HG02852 (cell line): ENCODE measurements around the gene SRC.

ENCODE experiments used
- ATAC-seq: cut with Tn5 transposase; IDR thresholded peaks from one replicate; pipeline ENCODE4 v1.9.1; 2021; ENCODE audit warnings: mild to moderate bottlenecking, moderate library complexity; ENCODE audit not compliant: unreplicated experiment

The SRC gene

DNA sequence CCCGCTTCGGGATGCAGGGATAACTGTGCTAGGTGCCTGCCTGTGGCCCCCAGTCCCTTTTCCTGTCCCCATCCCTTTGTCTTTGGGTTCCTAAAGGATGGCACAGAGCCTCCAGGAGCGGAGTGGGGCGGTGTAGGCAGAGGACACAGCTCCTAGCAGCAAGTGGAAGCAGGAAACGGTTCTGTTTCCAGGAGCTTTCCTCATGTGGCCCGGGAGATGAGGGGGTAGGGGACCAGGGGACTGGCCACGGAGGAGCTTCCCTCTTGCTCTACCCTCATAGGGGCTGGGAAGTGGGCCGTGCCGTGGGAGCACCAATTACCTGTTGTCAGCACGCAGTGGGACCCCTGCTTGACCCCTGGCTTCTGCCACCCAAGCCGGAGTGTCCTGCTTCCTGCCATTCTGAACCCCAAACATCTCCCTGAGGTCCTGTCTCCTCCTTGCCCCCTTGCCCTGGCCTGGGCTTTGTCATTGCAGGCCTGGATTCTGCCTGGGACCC lies 76.9 kb downstream of the SRC start:
- no peak for ATAC-seq

- ATAC-seq = no peak
These were observed 77.6 kb downstream of the SRC start for GRCh38 chr20:37423545-37423944.

DNA sequence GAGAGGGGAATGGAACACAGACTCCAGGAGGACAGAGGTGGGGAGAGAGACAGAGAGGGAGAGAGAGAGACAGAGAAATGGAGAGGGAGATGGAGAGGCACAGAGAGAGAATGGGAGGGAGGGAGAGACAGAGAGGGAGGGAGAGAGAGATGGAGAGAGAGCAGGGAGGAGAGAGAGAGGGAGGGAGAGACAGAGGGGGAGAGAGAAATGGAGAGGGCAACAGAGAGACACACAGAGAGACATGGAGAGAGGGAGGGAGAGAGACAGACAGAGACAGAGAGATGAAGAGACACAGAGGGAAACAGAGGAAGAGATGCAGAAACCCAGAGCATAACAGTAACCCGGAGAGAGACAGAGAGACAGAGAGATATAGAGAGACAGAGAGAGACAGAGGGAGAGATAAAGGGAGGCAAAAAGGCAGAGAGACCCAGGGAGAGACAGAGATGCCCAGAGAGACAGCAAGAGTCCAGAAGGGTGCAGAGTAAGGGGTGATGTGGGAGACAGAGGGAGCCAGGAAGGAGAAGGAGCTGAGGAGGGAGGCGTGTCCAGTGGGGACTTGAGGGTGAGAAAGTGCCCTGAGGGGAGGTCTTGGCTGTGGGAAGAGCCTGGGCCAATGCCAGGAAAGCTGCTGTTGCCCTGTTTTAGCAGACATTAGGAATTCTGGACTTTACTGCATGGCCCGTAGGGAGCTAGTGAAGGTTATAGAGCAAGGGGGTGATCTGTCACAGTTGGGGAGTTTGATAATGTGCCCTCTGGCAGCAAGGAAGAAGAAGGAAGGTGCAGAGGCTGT lies 78.3 kb downstream of the SRC start:
- no peak for ATAC-seq

GRCh38 chr20:37425103-37425625 lies 79.2 kb downstream of the SRC start:
- ATAC-seq = no peak

- no peak for ATAC-seq
These were observed 80.2 kb downstream of the SRC start for GRCh38 chr20:37426106-37426505.

GRCh38 chr20:37426978-37427377 lies 81.0 kb downstream of the SRC start:
- no peak for ATAC-seq

- ATAC-seq = no peak
These were observed 84.1 kb downstream of the SRC start for GRCh38 chr20:37430044-37430443.

GRCh38 chr20:37430778-37431460 lies 85.0 kb downstream of the SRC start:
- no peak for ATAC-seq

DNA sequence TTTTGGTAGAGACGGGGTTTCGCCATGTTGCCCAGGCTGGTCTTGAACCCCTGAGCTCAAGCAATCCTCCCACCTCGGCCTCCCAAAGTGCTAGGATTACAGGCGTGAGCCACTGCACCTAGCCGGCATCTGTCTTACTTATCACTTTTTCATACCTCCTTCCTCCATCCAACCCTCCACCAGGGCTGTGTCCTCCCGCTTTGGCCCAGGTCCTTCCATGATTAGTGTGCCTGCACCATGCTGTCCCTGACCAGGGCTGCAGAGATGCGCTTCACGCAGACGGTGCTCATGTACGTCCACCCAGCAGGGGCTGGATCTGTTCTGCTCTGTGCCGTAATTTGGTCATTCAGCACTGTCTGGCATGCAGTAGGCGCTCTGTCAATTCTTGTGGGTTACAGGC lies 85.8 kb downstream of the SRC start:
- no peak for ATAC-seq

DNA sequence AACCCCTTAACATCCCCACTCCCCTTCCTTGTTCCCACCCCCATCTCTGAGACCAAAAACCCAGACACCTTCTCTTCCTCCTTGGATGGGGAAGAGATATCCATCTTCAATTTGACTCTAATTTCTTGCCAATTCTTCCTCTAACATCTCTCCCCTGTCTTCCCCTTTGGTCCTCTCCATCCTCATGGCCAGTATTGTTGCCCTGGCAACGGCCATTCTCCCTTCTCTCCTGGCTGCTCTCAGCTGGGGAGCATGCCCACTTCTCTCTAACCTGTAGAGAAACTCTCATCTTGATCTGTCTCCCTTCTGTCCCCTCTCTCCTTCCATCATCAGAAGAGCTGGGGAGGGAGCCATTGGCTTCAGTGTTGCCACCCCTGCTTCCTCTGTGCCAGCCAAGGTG lies 86.7 kb downstream of the SRC start:
- no peak for ATAC-seq

DNA sequence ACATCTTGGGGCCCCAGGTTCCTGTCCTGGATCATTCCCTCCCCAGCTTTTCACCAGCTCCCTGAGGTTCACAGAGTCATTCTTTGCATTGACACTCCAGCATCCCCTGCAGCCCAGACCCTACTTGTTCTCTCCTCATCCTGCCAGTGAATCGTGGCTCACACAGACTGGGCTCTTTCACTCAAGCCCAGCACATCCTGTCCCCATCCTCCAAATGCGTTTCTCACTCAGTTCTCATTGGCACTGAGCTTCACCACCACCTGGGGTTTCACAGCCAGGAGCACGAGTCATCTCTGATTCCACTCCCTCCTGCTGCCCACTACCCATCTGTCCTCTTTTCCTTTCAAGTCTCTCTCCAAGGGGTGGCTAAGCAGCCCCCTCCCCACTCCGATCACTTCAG lies 89.7 kb downstream of the SRC start:
- no peak for ATAC-seq

- ATAC-seq = no peak
These were observed 90.7 kb downstream of the SRC start for GRCh38 chr20:37436527-37437186.

- ATAC-seq = no peak
These were observed 91.7 kb downstream of the SRC start for GRCh38 chr20:37437676-37438075.

DNA sequence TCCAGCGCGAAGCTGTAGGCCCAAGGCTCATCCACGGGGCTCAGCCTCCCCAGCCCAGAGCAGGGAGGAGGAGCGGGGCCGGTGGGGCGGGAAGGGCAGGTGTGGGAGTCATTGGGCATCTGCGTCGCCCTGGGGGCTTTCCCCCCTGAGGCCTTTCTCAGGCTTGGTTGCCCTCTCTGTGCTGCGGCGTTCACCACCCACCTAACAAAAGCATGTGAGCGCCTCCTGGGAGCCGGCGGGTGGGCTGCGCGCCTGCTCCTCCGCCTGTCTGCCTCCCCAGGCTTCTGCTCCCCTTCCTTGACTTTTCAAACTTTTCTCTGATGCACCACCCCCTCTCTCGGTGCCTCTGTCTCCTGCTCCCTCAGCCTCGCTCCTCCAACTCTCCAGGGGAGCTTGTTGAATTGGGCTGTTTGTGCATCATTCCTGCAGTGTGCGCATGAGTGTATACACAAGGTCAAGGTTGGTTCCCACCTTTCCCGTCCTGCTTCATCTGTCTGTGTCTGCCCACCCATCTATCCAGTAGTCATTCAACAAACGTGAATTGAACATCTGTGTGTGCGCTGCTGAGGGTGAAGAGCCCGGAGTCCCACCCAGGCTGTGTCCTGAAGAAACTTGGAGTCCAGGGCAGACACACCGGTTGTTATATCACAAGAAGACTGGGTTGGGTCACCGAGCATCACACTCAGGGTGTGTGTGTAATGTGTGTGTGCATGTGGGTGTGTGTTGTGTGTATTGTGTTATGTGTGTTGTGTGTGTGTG lies 92.7 kb downstream of the SRC start:
- no peak for ATAC-seq

DNA sequence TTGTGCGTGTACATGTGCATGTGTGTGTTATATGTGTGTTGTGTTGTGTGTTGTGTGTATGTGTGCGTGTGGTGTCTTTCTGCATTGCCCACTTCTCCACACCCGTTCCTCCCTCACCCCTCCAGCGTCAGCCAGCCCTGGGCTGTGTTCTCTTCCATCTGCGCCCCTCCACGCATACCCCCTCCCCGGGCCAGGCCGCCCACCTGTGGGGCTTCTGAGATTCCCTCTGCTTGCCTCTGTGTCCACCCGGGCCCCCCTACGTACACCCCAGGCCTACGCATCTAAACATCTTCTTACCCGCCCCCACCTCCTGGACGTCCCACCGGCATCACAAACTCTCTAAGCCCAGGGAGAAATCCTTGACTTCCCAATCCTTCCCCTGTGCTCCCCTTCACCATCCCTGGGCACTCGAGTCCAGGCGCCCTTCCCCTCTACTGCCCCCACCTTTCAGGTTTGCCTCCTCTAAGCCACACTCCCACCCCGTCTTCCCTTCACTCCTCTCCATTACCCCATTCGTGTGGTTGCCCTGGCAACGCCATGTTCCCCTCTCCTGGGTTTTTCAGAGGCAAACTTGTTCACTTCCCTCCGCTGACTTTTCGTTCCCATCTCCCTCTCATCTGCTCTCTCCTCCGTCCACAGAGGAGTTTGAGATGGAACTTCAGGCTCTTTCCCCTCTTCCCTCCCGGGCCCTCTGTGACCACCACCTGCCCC lies 93.4 kb downstream of the SRC start:
- ATAC-seq = no peak

- no peak for ATAC-seq
These were observed 95.1 kb downstream of the SRC start for GRCh38 chr20:37441023-37441422.

GRCh38 chr20:37442547-37442946 lies 96.6 kb downstream of the SRC start:
- no peak for ATAC-seq

- no peak for ATAC-seq
These were observed 97.0 kb downstream of the SRC start for GRCh38 chr20:37442986-37443385.

DNA sequence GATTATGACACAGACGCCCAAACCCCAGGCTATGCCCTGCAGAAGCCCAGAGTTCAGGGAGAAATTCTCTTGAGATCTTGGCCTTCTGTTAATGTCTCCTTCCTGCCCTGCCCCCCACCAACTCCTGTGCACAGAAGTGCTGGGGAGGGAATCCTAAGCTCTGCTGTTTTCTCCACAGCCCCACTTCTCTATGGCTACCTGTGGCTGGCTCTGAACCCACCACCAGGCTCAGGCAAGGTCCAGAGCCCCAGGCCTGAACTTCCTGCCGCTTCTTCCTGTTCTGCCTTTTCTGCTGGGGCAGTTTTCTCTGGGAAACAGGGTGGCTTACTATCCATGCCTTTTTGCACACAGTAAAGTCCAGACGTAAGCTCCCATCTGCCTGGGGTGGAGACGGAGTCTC lies 97.7 kb downstream of the SRC start:
- no peak for ATAC-seq

- ATAC-seq = no peak
These were observed 99.1 kb downstream of the SRC start for GRCh38 chr20:37445041-37445440.
